Left renal cortex interstitium (tissue), 4 donors: ENCODE data around the gene TEX14. TPM values are rescaled to one million over a fixed set of nuclear protein-coding genes. Genes with fewer than 3 reads are reported as not detected.
"Not testable (repeated sequence)": the region's sequence is repeated elsewhere in the genome, so short reads cannot be mapped to it uniquely, and the experiment has no call there.

ENCODE experiments used
- DNase-seq, 4 donors: peaks; one replicate each; pipeline ENCODE4 v3.0.0-alpha.2; 2013; ENCODE audit warnings: low read depth in 4 of 4, low spot score in 2 of 4, missing footprints in 1 of 4
- polyA plus RNA-seq, 4 donors: library from polyadenylated mRNA; unstranded; fragments of 120-200 nt; gene quantifications; one replicate each; pipeline ENCODE4 v1.2.1, GENCODE V29; 2013; ENCODE audit not compliant: insufficient read length in 4 of 4

The TEX14 gene
- polyA plus RNA-seq, 4 donors: 0.43 to 1.8 (median 0.55) TPM

DNA sequence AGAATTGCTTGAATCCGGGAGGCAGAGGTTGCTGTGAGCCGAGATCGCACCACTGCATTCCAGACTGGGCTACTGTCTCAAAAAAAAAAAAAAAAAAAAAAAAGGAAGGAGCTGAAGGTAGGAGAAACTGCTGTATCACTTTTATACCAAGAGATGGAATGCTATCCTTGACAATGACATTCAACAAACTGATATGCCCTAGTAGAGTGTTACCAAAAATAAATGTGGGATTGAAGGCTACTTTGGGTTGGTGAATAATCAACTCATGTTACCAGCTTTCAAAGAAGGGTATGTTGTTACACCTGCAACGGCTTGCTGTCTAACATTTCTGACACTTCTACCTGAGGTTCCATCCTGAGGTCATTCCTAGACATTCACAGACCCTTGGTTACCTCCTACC is 84.9 kb downstream of the TEX14 start:
- no peak for DNase-seq

DNA sequence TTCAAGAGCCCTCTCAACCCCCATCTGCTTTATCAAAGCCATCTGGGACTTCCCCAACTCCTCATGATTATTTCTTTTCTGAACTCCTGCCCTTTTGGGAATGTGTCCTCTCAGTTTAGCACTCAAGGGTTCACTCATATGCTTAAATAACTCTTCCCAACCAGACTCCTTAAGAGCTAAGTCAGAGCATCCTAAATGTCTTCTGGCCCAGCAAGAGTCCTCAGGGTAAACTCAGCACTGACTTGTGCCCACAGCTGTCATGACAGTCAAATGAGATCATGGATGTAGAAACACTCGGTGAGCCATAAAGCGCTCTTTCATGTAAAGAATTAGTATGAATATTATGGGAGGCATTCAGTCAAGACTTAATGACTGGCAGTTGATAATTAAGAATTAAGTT is 85.9 kb downstream of the TEX14 start:
- no peak for DNase-seq

DNA sequence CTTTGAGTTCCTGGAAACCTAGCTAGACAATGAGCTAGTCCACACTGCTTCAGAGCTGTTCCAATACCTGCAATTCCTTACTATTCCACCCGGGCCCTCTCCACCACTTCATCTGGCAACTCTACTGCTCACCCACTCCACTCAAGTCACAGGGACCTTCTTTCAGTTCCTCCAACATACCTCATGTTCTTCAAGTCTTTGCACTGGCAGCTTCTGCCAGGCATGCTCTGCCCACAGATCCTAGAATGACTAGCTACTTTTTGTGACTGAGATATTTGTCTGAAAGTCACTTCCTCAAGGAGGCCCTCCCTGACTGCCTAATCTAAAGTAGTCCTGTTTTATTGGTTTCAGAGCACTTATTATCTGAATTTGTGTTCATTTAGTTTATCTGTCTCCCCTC is 86.4 kb downstream of the TEX14 start:
- DNase-seq: no peak

DNA sequence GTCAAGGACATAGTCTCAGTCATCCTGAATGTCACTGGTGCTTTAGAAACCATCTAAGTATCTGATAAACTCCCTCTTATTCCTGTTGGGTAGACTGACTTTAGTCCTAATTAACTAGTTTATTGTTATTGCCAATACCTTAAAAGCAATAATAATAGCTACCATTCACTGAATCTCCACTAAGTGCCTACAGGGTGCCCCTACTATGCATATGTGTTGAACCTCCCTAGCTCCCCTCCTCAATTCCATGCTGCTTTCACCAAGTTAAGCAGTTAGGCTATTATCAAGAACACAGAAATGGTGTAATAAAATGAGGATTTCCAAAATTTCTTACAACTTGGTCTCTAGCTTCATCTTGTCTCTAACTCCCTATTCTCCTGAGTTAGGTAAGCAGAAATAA is 89.9 kb downstream of the TEX14 start:
- DNase-seq: no peak

DNA sequence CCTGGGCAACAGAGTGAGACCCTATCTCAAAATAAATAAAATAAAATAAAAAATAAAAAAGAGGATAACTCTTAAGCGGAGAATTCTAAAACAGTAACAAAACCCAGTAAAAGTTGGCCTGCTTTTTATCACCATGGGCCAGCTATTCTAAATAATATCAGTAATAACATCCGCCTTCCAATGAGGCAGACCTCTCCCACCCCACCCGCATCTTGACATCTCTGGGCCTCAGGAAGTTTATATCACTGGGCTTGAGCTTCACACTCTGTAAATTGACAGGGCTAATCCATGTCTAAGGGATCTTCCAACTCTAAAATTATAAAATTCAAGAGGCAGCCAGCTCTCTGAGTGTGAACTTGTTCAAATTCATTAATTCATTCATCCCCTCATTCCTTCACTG is 94.5 kb downstream of the TEX14 start:
- no peak for DNase-seq

DNA sequence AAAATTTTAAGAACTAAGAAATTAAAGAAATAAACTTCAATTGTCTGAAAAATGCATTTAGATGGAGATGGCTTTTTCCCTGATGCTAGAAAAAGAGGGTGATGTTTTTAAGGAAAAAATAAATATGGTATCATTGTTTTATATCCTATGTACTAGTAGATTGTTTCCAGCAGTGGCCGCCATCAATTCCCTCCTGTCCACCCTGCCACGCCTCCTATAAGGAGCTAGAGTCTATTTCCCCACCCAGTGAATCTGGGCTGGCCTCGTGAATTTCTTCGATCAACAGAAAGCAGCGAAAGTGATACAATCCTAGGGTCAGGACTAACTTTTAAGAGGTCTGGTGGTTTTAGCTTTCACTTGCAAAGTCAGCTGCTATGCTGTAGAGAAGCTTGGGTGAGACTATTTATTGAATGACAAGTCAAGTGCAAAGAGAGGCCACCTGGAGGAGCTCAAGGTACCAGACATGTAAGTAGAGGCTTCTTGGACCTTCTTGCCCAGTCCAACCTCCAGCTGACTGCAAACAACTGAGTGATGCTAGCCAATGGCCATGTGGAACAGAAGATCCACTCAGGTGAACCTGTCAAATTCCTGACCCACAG is 96.6 kb downstream of the TEX14 start:
- DNase-seq: no peak

DNA sequence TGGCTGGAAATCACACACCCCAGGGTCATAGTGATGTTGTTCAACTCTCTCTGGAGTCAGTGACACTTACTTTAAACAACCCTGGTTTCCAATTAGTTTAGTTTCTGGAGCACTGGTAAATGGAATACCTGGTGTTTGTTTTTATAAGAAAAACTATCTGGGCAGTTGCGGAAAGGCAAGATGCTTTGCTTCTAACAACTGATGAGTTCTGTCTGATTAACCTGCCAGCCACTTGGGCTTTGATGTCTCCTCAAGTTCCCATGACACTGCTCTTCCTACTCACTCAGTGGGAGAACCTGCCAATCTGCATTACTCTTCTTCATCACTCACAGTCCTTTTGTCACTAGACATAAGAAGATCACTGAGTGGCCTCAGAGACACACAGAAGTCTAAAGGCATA is 98.7 kb downstream of the TEX14 start:
- peak; percentile 26 to 52 (median 33) for DNase-seq

DNA sequence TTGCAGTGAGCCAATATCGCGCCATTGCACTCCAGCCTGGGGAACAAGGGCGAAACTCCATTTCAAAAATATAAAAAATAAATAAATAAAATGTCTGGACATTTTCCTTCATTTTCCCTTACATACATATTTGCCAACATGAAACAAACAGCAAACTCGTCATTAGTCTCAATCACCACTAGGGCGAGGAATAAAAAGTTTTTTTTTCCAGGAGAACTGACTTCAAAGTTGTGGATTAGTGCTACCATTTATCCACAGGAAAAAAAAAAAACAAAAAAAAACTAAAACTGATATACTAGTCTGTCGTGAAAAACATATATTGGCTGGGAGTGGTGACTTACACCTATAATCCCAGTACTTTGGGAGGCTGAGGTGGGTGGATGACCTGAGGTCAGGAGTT is 100.4 kb downstream of the TEX14 start:
- DNase-seq: no peak

DNA sequence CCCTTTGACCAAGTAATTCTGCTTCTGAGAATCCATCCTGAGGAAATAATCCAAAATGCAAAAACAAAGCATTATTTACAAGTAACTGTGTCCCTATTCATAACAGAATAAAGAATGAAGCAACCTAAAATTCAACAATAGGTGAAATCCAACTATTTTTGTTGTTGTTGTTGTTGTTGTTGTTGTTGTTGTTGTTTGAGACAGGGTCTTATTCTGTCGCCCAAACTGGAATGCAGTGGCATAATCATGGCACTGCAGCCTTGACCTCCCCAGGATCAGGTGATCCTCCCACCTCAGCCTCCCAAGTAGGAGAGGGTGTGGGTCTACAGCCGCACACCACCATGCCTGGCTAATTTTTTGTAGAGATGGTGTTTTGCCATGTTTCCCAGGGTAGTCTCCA is 101.5 kb downstream of the TEX14 start:
- no peak for DNase-seq

DNA sequence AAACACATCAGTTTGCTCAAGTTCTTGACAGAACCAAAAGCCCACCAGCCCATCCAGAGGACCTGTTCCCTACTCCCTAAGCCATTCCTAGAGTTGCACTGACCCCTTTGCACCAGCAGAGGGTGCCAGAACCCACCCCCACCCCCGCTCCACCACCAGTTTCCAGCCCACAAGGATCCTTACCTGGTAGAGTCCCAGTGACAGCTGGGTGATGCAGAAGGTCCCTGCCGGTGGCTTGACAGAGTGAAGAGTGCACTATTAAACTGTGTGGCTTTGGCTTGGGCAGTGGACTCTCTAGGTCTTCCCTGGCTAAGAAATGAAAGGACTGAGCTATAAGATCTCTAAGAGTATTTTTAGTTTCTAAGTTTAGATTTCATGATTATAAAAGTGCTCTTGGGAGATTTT is 104.1 kb downstream of the TEX14 start:
- DNase-seq: peak in 3 of 4 donors; percentile 32 to 43 (median 41)

DNA sequence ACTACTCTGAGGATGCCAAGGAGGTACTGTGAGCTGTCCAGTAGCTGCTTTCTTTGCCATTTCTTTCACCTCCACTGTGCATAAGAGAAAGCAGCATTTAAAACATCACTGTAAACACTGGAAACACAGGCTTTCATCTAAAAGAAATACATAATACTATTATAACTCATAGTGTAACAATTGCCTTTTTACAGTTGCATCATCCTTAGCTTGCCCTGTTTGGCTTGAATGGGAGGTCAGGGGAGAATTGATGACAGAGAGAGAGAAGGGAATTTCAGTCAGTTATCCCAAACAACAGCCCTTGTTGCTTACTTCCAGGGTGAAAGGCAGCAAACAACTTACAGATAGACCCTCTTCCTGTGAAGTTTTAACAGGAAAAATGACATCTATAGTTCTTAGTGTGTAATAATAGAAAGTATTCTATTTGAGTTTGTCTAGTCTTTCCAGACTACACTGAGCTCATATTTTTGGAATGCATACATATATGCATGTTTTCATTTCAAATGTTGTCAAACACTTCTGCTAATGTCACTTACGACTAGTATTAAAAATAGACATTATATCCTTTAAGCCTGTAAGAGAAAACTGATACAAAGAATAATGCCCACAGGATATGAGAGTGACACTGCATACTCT is 105.7 kb downstream of the TEX14 start:
- no peak for DNase-seq

DNA sequence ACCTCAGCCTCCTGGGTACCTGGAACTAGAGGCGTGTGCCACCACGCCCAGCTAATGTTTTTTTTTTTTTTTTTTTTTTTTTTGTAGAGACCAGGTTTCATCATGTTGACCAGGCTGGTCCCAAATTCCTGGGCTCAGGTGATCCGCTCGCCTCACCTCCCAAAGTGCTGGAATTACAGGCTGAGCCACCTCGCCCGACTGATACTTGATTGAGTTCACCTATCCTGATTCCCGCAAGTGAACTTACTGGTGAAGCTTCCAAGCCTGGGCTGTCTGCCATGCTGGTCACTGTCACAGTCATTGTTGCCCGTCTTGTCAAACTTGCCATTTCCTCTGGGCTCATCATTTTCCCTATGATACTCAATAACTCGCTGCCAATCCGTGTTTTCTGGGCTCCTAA is 106.3 kb downstream of the TEX14 start:
- DNase-seq: no peak

DNA sequence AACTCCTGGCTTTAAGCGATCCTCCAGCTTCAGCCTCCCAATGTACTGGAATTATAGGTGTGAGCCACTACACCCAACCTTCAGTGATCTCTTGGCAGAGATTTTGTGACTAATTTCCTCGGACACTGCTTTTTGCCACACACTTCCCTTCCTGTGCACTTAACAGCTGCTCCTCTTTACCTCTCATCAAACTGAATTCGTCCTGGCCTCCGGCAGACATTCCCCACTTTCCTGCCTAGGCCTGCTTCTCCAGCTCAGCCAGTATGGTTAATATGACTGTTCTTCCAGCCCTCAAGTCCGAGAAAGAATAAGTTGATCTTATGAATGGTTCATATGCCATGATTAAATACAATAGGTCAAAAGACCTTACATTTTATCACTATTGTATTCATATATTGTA is 108.4 kb downstream of the TEX14 start:
- no peak for DNase-seq

DNA sequence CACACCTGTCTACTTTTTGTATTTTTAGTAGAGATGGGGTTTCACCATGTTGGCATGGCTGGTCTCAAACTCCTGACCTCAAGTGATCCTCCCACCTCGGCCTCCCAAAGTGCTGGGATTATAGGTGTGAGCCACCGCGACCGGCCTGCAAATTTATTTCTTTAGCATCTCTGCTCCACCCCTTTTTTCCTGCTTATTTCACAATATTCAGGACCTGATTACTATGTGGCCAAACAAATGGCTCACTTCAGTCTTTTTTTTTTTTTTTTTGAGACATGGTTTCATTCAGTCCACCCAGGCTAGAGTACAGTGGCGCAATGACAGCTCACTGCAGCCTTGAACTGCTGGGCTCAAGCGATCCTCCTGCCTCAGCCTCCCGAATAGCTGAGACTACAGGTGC is 109.1 kb downstream of the TEX14 start:
- not testable (repeated sequence) for DNase-seq

DNA sequence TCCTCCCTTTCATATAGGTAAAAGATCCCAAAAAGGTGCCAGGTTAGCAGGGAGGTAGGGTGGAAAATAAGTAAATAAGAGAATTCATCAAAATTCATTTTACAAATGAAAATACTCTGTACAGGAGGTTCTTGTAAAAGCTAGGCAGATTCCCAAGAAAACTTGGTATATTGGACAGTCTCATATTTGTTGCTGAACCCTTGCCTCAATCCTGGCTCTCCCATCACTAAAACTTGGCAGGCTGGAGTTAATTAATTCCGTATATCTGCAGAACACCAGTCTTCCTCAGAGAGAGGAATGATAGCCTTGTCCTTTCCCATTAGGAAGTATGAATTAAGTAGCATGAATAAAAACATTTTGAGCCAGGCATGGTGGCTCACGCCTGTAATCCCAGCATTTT is 111.2 kb downstream of the TEX14 start:
- DNase-seq: no peak

DNA sequence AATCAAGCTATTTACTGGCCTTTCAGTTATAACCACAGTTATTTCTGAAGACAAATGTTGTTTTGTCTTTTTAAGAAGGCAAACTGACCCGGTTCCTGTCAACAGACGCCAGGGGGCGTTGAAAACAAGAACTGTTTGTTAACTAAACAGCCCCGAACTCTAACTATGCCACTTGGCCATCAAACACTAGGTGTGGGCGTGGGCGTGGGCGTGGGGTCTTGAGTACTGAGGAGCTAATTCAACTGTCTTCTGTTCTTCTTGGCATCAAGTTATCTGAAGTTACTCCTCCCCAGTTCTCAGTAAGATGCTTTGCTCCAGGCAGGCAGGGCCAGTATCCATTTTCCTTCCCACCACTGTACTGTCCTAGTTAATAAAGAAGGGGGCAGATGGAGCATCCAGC is 114.1 kb downstream of the TEX14 start:
- peak in 1 of 4 donors; percentile 28 for DNase-seq

DNA sequence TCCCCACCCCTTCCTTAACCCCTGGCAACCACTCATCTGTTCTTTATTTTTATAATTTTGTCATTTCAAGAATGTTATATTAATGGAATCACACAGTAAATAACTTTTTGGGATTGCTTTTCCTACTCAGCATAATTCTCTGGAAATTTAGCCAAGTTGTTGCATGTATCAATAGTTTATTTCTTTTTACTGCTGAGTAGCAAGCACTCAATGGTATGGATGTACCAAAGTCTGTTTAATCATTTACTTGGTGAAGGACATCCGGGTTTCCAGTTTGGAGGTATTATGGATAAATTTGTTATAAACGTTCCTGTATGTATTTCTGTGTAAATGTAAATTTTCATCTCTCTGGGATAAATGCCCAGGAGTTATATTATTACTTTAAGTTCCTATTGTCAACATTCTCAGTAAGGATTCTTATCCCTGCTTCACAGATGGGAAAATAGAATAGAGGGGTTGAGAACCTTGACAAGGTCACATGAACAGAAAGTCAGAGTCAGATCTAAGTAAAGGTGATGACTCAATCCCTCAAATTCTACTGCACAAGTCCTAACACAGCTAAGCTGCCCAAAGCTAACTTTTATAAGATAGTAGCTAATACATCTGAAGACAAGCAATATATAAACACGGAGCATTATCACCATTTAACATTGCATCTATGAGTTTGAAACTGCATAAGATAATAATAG is 115.0 kb downstream of the TEX14 start:
- no peak for DNase-seq

DNA sequence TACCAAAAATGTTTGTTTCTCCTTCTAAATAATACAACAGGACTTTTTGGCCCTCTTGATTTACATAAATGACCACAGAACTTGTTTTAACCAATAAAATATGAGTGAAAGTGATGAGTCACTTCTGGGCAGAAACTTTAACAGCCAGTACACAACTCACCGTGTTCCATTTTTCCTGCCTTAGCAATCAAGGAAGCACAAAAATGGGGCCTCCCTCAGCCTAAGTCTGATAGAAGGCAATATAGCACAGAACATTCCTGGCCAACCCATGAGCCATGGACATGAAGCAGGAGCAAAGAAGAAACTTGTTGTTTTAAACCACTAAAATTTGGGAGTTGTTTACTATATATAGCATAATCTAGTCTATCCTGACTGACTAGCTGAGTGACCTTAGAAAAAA is 116.3 kb downstream of the TEX14 start:
- DNase-seq: no peak

DNA sequence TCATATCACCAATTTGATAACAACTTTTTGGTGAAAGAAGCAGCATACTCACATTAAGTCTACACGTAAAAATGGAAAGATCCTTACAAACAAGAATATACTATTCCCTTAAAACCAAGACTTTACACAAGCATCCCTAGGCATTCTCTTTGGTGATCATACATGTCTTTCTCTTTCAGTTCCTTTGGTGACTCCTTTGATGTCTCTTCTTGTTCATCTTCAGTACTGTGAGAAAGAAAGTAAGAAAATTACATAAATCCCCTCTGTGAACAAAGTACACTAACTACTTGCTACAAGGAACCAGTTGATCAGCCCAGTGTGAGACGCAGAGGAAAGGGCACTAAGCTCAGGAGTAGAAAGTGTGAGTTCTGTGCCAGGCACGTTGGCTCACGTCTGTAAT is 117.8 kb downstream of the TEX14 start:
- DNase-seq: no peak

DNA sequence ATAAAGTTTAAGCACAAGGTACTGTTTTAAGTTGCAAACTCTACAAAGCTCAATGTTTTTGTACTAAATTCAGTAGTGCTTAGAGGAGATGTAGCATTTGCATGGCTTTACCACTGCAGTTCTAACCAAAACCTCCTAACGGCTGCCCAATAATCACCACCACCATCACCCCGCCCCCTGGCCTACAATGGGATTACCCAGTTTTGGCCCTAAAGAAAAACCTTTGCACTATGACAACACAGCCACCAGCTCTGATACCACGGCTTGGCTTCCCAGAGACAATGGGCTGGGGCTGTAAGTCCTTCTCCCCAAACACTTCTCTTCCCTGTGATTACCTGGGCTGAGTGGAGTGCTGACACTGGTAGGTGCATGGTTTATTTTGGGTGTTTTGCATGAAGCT is 119.0 kb downstream of the TEX14 start:
- DNase-seq: no peak

DNA sequence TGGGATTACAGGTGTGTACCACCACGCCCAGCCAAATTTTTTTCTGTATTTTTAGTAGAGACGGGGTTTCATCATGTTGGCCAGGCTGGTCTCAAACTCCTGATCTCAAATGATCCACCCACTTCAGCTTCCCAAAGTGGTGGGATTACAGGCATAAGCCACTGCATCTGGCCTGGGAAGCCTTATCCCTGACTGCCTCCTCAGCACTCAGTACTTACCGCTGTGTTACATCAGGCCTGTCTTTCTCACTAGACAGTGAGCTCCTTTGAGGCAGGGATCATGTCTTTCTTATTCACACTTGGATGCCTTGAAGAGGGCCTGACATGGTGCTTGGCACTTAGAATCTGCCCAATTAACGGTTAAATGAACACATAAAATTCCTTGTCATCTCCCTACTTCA is 121.1 kb downstream of the TEX14 start:
- no peak for DNase-seq

DNA sequence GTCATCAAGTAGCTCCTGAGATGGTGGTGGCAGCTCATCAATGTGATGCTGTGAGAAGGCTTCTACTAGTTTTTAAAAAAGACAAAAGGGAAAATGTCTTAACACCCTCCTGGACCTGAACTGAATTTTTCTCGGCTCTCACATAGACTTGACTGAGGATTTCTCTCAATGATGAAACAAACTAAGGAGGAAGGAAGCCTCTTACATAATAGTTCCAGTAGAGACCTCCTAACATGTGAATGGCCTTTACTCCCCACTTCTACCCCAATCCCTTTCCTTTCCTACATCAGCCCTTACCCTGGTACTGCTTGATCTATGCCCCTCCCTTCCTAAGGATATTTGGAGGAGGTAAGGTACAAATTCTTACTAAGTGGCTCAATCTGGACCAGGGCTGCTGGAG is 122.6 kb downstream of the TEX14 start:
- no peak for DNase-seq
